SK-N-SH treated with all-trans-retinoic acid at 6 μM for 48 hours (cell line): ENCODE measurements around the gene JAK1.

ENCODE experiments used
- ARNTL ChIP-seq: fragments of 450-650 bp; formaldehyde crosslinking; IDR thresholded peaks from 2 replicates; pipeline ENCODE4 v1.5.0; 2020; ENCODE audit warnings: low read depth, mild to moderate bottlenecking, moderate library complexity, borderline replicate concordance
- PATZ1 ChIP-seq: fragments of 250-450 bp; sonication (Bioruptor Pico); IDR thresholded peaks from 2 replicates; pipeline ENCODE4 v1.8.0; 2020; ENCODE audit warnings: mild to moderate bottlenecking, moderate library complexity, borderline replicate concordance
- SNAI2 ChIP-seq: fragments of 250-450 bp; sonication (Bioruptor Pico); IDR thresholded peaks from 2 replicates; pipeline ENCODE4 v1.5.0; 2020; ENCODE audit warnings: mild to moderate bottlenecking, moderate library complexity
- ZC3H10 ChIP-seq: fragments of 250-450 bp; sonication (Bioruptor Pico); IDR thresholded peaks from 2 replicates; pipeline ENCODE4 v1.5.1; 2021; ENCODE audit warnings: mild to moderate bottlenecking, moderate library complexity
- ZFP30 ChIP-seq: fragments of 450-650 bp; formaldehyde crosslinking; IDR thresholded peaks from 2 replicates; pipeline ENCODE4 v1.5.0; 2022; ENCODE audit warnings: mild to moderate bottlenecking, moderate library complexity
- ZNF565 ChIP-seq: fragments of 450-650 bp; formaldehyde crosslinking; conservative IDR thresholded peaks from 2 replicates; pipeline ENCODE4 v1.5.0; 2020; ENCODE audit warnings: low read depth, mild to moderate bottlenecking, moderate library complexity
- ZNF8 ChIP-seq: fragments of 450-650 bp; formaldehyde crosslinking; IDR thresholded peaks from 2 replicates; pipeline ENCODE4 v1.5.0; 2020; ENCODE audit warnings: mild to moderate bottlenecking, moderate library complexity
- TF ChIP-seq, protein P1 (sequence below): fragments of 250-450 bp; sonication (Bioruptor Pico); IDR thresholded peaks from 2 replicates; pipeline ENCODE4 v1.8.0; 2021; ENCODE audit warnings: low read depth, mild to moderate bottlenecking, moderate library complexity, borderline replicate concordance
- TF ChIP-seq, protein P2 (sequence below): fragments of 250-450 bp; sonication (Bioruptor Pico); IDR thresholded peaks from 2 replicates; pipeline ENCODE4 v1.5.1; 2020; ENCODE audit warnings: low read depth, mild to moderate bottlenecking, moderate library complexity

GRCh38 chr1:65001231-65001792 lies 35.0 kb upstream of the JAK1 start:
- no peak for TF ChIP-seq ZNF565
- no peak for TF ChIP-seq ZFP30 (CRISPR knock-in tag)
- TF ChIP-seq, protein P1, sequence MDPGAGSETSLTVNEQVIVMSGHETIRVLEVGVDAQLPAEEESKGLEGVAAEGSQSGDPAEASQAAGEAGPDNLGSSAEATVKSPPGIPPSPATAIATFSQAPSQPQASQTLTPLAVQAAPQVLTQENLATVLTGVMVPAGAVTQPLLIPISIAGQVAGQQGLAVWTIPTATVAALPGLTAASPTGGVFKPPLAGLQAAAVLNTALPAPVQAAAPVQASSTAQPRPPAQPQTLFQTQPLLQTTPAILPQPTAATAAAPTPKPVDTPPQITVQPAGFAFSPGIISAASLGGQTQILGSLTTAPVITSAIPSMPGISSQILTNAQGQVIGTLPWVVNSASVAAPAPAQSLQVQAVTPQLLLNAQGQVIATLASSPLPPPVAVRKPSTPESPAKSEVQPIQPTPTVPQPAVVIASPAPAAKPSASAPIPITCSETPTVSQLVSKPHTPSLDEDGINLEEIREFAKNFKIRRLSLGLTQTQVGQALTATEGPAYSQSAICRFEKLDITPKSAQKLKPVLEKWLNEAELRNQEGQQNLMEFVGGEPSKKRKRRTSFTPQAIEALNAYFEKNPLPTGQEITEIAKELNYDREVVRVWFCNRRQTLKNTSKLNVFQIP = no peak
- no peak for TF ChIP-seq PATZ1 (CRISPR knock-in tag)
- no peak for TF ChIP-seq ZC3H10 (CRISPR knock-in tag)
- TF ChIP-seq, protein P2, sequence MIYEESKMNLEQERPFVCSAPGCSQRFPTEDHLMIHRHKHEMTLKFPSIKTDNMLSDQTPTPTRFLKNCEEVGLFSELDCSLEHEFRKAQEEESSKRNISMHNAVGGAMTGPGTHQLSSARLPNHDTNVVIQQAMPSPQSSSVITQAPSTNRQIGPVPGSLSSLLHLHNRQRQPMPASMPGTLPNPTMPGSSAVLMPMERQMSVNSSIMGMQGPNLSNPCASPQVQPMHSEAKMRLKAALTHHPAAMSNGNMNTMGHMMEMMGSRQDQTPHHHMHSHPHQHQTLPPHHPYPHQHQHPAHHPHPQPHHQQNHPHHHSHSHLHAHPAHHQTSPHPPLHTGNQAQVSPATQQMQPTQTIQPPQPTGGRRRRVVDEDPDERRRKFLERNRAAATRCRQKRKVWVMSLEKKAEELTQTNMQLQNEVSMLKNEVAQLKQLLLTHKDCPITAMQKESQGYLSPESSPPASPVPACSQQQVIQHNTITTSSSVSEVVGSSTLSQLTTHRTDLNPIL (CRISPR knock-in tag) = no peak
- no peak for TF ChIP-seq ZNF8 (CRISPR knock-in tag)
- no peak for TF ChIP-seq SNAI2 (CRISPR knock-in tag)
- TF ChIP-seq ARNTL (CRISPR knock-in tag) = no peak
